Loucy (cell line): ENCODE data around the gene ZFHX2.
A peak's percentile ranks its signal among the peaks of the same experiment; 100 is the strongest.

ENCODE experiments used
- H2AFZ ChIP-seq: fragments of 200-600 bp; sonication (generic); 2 replicates; pipeline ENCODE4 v1.6.0; 2016; ENCODE audit warnings: antibody characterized with exemption, mild to moderate bottlenecking, low read length, moderate library complexity
- H3F3A ChIP-seq: fragments of 200-600 bp; 2 replicates; pipeline ENCODE4 v1.6.0; 2016; ENCODE audit warnings: antibody characterized with exemption, low read depth, mild to moderate bottlenecking
- H3K27me3 ChIP-seq: fragments of 200-600 bp; sonication (generic); 2 replicates; pipeline ENCODE4 v1.6.1; 2014; ENCODE audit warnings: low read length, mild to moderate bottlenecking; ENCODE audit not compliant: insufficient read depth, poor library complexity, severe bottlenecking
- H3K36me3 ChIP-seq: fragments of 200-600 bp; sonication (generic); 2 replicates; pipeline ENCODE4 v1.6.1; 2016; ENCODE audit warnings: low read length; ENCODE audit not compliant: insufficient read depth
- H3K4me1 ChIP-seq: fragments of 200-600 bp; sonication (generic); 2 replicates; pipeline ENCODE4 v1.5.1; 2014; ENCODE audit warnings: low read length, mild to moderate bottlenecking; ENCODE audit not compliant: insufficient read depth, poor library complexity, severe bottlenecking
- H3K4me2 ChIP-seq: fragments of 200-600 bp; sonication (generic); 2 replicates; pipeline ENCODE4 v1.6.0; 2014; ENCODE audit warnings: antibody characterized with exemption, low read length, low read depth, mild to moderate bottlenecking; ENCODE audit not compliant: poor library complexity, severe bottlenecking
- H3K4me3 ChIP-seq: fragments of 200-600 bp; sonication (generic); 2 replicates; pipeline ENCODE4 v1.5.1; 2014; ENCODE audit warnings: low read length, mild to moderate bottlenecking, mixed read lengths; ENCODE audit not compliant: poor library complexity, severe bottlenecking
- H3K79me2 ChIP-seq: fragments of 200-600 bp; sonication (generic); 2 replicates; pipeline ENCODE4 v1.6.1; 2014; ENCODE audit warnings: low read length; ENCODE audit not compliant: insufficient read depth
- H3K9ac ChIP-seq: fragments of 200-600 bp; sonication (generic); 2 replicates; pipeline ENCODE4 v1.6.0; 2014; ENCODE audit warnings: mild to moderate bottlenecking, low read depth, low read length, moderate library complexity; ENCODE audit not compliant: poor library complexity, severe bottlenecking
- H3K9me2 ChIP-seq: fragments of 200-600 bp; sonication (generic); replicated peaks from 2 replicates; pipeline ENCODE4 v1.6.1; 2016; ENCODE audit warnings: low read depth, low read length, mixed read lengths
- H3K9me3 ChIP-seq: fragments of 200-600 bp; sonication (generic); 2 replicates; pipeline ENCODE4 v1.6.1; 2014; ENCODE audit warnings: mild to moderate bottlenecking, antibody characterized with exemption, low read length, low read depth; ENCODE audit not compliant: insufficient read depth
- H4K20me1 ChIP-seq: fragments of 200-600 bp; sonication (generic); 2 replicates; pipeline ENCODE4 v1.6.0; 2014; ENCODE audit warnings: antibody characterized with exemption, low read length, mild to moderate bottlenecking; ENCODE audit not compliant: insufficient read depth, poor library complexity, severe bottlenecking
- CTCF ChIP-seq: fragments of 200-600 bp; sonication (generic); conservative IDR thresholded peaks from 2 replicates; pipeline ENCODE4 v1.5.1; 2014; ENCODE audit warnings: mild to moderate bottlenecking, antibody characterized with exemption, low read length
- EZH2phosphoT487 ChIP-seq: fragments of 200-600 bp; IDR thresholded peaks from 2 replicates; pipeline ENCODE4 v1.6.1; 2018; ENCODE audit warnings: antibody characterized with exemption, mild to moderate bottlenecking, moderate library complexity, borderline replicate concordance

The ZFHX2 gene

DNA sequence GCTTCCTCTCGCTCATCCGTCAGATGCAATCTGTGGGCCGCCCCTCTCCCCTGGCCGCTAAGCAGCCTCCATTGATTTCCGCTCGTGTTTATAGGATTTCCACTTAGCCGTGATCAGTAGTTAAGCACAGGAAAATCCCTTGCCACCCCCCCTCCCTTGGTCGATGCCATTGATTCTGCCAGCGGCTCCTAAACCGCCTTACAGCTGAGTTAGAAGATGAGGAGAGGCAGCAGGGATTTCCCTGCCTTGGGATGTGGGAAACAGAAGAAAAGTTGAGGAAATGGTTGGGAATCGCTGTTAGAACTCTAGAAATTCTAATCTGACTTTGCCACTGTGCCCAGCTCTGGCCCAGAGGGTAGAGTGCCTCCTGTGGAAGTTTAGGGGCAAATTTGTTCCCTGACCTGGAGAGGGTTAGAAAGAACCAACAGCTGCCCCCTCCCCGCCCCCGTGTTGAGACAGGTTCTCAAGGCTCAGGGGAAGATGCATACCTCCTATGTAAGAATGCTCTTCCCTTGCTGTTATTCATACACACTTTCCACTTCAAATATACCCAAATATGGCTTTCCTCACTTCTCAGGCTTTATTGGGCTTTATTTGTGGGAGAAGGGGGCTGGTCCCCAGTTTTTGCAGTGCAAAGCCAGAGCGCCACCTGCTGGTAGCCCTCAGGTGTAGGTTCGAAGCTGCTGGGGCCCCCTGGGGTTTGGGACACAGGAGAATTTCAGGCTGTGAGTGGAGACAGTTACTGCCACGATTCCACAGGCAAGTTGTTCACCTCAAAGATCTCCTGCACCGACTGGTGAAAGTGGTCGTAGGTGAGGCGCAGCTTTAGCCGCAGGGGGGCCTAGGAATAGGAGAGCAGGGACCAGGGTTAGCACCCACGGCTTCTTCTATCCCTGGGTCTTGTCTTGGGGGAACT is 7.7 kb upstream of the ZFHX2 start:
- peaks cover 16% of the 10 kb centered on the region; the same call in 1 of the 2 replicates for H3K79me2 ChIP-seq
- H3F3A ChIP-seq = no peaks in the 10 kb centered on the region
- peaks cover 24% of the 10 kb centered on the region; the same call in 1 of the 2 replicates for H3K36me3 ChIP-seq
- H4K20me1 ChIP-seq = peaks cover 7% of the 10 kb centered on the region
- H3K9me2 ChIP-seq = no peaks in the 10 kb centered on the region
- no peak overlapping the region for H3K9ac ChIP-seq
- no peak overlapping the region for H3K4me3 ChIP-seq
- H2AFZ ChIP-seq = no peak overlapping the region
- H3K27me3 ChIP-seq = no peaks in the 10 kb centered on the region
- TF ChIP-seq CTCF (peak; percentile 98), EZH2phosphoT487 (no peak)
- H3K4me2 ChIP-seq = no peak overlapping the region
- H3K4me1 ChIP-seq = peaks cover 8% of the 10 kb centered on the region
- H3K9me3 ChIP-seq = no peaks in the 10 kb centered on the region

DNA sequence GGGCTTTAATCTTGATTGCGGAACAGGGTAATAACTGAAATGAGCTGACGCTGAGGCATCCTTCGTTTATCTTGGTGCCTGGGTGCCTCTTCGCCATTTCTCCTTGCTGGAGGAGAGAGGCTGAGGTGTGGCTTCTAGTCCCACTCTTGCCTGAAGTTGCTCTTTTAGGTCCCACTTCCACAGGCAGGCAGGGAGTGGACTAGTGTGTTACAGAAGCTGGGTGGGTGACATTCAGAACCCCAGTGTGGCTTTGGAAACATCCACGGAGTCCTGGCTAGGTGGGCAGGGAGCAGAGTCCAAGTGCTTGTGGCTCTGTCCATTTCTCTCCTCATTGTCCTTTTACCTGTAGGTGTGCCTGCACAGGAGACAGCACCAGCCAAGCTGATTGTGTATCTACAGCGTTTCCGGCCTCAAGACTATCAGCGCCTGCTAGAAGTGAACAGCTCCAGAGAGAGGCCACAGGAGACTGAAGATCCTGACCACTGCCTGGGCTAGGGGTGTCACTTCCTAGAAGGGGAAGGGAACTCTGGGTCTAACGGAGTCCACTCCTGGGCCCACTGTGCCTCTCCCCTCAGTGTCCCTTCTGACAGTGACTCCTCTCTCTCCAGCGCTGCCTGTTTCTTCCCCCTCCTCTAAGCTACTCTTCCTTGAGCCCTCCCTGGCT is 6.9 kb upstream of the ZFHX2 start:
- Histone ChIP-seq H2AFZ (no peak overlapping the region), H3F3A (no peaks in the 10 kb centered on the region), H3K9me3 (no peaks in the 10 kb centered on the region), H3K4me3 (no peak overlapping the region), H3K4me1 (peaks cover 8% of the 10 kb centered on the region), H3K9me2 (no peaks in the 10 kb centered on the region), H3K36me3 (peaks cover 24% of the 10 kb centered on the region; the same call in 1 of the 2 replicates), H3K9ac (peak overlapping the region; percentile 12), H3K27me3 (no peaks in the 10 kb centered on the region), H4K20me1 (peaks cover 7% of the 10 kb centered on the region), H3K79me2 (peaks cover 16% of the 10 kb centered on the region; the same call in 1 of the 2 replicates), H3K4me2 (peak overlapping the region; percentile 98)
- TF ChIP-seq CTCF = no peak
- TF ChIP-seq EZH2phosphoT487 = no peak

- no peaks in the 10 kb centered on the region for H3K9me3 ChIP-seq
- no peak overlapping the region for H3K4me3 ChIP-seq
- no peaks in the 10 kb centered on the region for H3K9me2 ChIP-seq
- peaks cover 16% of the 10 kb centered on the region; the same call in 1 of the 2 replicates for H3K79me2 ChIP-seq
- peaks cover 8% of the 10 kb centered on the region for H3K4me1 ChIP-seq
- H4K20me1 ChIP-seq = peaks cover 7% of the 10 kb centered on the region
- H2AFZ ChIP-seq = no peak overlapping the region
- no peaks in the 10 kb centered on the region for H3K27me3 ChIP-seq
- peak overlapping the region; percentile 12 for H3K9ac ChIP-seq
- H3K36me3 ChIP-seq = peaks cover 24% of the 10 kb centered on the region; the same call in 1 of the 2 replicates
- no peaks in the 10 kb centered on the region for H3F3A ChIP-seq
- TF ChIP-seq EZH2phosphoT487 = no peak
- TF ChIP-seq CTCF = no peak
- H3K4me2 ChIP-seq = peak overlapping the region; percentile 98
Measured at GRCh38 chr14:23557946-23558345, 6.4 kb upstream of the ZFHX2 start.
